Ishikawa (cell line): ENCODE results near the gene THSD4.

Experiments used
- EGR1 ChIP-seq: IDR thresholded peaks from 2 replicates; pipeline ENCODE4 v1.6.1; 2012
- EP300 ChIP-seq: IDR thresholded peaks from 2 replicates; pipeline ENCODE4 v1.6.1; 2012; ENCODE audit warnings: borderline replicate concordance
- FOXM1 ChIP-seq: IDR thresholded peaks from 2 replicates; pipeline ENCODE4 v1.6.1; 2012; ENCODE audit warnings: low read depth, borderline replicate concordance
- RAD21 ChIP-seq: IDR thresholded peaks from 2 replicates; pipeline ENCODE4 v1.6.1; 2012; ENCODE audit warnings: low read depth
- TAF1 ChIP-seq: IDR thresholded peaks from 2 replicates; pipeline ENCODE4 v1.6.1; 2012; ENCODE audit warnings: low read depth, mild to moderate bottlenecking
- TF ChIP-seq, protein P1 (sequence below): IDR thresholded peaks from 2 replicates; pipeline ENCODE4 v1.6.1; 2012; ENCODE audit warnings: low read depth, mild to moderate bottlenecking

DNA sequence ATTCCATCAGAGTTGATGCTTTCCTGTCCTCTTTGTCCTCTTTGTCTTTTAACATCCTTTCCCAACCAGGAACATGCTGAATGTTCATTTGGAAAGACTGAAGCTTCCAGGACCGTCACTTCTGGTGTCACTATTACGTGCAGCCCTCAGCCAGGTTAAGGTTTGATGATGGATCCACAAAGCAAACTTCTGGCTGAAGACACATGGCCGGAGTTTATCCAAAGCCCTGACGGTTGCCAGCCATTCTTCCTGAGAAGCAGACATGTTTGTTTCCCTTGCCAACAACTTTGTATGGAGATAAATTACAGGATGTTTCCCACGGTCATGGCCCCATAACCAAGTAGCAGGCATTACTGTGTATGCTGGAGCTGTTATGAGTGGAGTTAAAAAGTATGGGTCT lies 236.9 kb downstream of the THSD4 start:
- no peak for TF ChIP-seq RAD21
- TF ChIP-seq, protein P1, sequence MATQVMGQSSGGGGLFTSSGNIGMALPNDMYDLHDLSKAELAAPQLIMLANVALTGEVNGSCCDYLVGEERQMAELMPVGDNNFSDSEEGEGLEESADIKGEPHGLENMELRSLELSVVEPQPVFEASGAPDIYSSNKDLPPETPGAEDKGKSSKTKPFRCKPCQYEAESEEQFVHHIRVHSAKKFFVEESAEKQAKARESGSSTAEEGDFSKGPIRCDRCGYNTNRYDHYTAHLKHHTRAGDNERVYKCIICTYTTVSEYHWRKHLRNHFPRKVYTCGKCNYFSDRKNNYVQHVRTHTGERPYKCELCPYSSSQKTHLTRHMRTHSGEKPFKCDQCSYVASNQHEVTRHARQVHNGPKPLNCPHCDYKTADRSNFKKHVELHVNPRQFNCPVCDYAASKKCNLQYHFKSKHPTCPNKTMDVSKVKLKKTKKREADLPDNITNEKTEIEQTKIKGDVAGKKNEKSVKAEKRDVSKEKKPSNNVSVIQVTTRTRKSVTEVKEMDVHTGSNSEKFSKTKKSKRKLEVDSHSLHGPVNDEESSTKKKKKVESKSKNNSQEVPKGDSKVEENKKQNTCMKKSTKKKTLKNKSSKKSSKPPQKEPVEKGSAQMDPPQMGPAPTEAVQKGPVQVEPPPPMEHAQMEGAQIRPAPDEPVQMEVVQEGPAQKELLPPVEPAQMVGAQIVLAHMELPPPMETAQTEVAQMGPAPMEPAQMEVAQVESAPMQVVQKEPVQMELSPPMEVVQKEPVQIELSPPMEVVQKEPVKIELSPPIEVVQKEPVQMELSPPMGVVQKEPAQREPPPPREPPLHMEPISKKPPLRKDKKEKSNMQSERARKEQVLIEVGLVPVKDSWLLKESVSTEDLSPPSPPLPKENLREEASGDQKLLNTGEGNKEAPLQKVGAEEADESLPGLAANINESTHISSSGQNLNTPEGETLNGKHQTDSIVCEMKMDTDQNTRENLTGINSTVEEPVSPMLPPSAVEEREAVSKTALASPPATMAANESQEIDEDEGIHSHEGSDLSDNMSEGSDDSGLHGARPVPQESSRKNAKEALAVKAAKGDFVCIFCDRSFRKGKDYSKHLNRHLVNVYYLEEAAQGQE = no peak
- TF ChIP-seq FOXM1 = no peak
- TF ChIP-seq TAF1 = no peak
- TF ChIP-seq EP300 = no peak
- TF ChIP-seq EGR1 = no peak
